OCI-LY7 (cell line): ENCODE data around the gene RAB13. TPM values are rescaled to one million over a fixed set of nuclear protein-coding genes. Genes with fewer than 3 reads are reported as not detected.

ENCODE experiments used
- BruUV-seq: library from RNA; stranded (reverse); fragments of 400-500 nt; replicated peaks from 2 replicates; lab custom pipeline; 2021; lab: Mats Ljungman, UMichigan
- CTCF ChIA-PET: fragments of 300-600 bp; sonication (Branson Sonifier 250); formaldehyde crosslinking; loops from one replicate; lab custom pipeline; 2022; ENCODE audit warnings: antibody characterized with exemption; ENCODE audit not compliant: unreplicated experiment; lab: Charles Lee
- POLR2A ChIA-PET: fragments of 300-600 bp; sonication (Branson Sonifier 250); formaldehyde crosslinking; loops from one replicate; lab custom pipeline; 2022; ENCODE audit warnings: antibody characterized with exemption; lab: Charles Lee
- DNase-seq: peaks from one replicate; pipeline ENCODE4 v3.0.0-alpha.2; 2015; ENCODE audit warnings: low spot score
- H2AFZ ChIP-seq: fragments of 200-600 bp; sonication (generic), shearing (Covaris generic); 2 replicates; pipeline ENCODE4 v1.6.1; 2014; ENCODE audit warnings: mild to moderate bottlenecking, antibody characterized with exemption, low read length, moderate library complexity
- H3K27ac ChIP-seq: fragments of 200-600 bp; sonication (generic); 2 replicates; pipeline ENCODE4 v1.5.1; 2014; ENCODE audit warnings: mixed run types, low read depth, mild to moderate bottlenecking, moderate library complexity, low read length, inconsistent platforms; ENCODE audit not compliant: poor library complexity, severe bottlenecking
- H3K36me3 ChIP-seq: fragments of 200-600 bp; sonication (generic); 2 replicates; pipeline ENCODE4 v1.6.1; 2014; ENCODE audit warnings: mild to moderate bottlenecking, antibody characterized with exemption, low read length, moderate library complexity, mixed read lengths; ENCODE audit not compliant: insufficient read depth
- H3K4me1 ChIP-seq: fragments of 200-600 bp; sonication (generic); 2 replicates; pipeline ENCODE4 v1.5.1; 2014; ENCODE audit warnings: mild to moderate bottlenecking, low read length; ENCODE audit not compliant: insufficient read depth, poor library complexity, severe bottlenecking
- H3K4me2 ChIP-seq: fragments of 200-600 bp; sonication (generic); 2 replicates; pipeline ENCODE4 v1.6.1; 2014; ENCODE audit warnings: mild to moderate bottlenecking, low read length
- H3K4me3 ChIP-seq: fragments of 200-600 bp; sonication (generic); 2 replicates; pipeline ENCODE4 v1.5.1; 2014; ENCODE audit warnings: mild to moderate bottlenecking, low read depth, low read length; ENCODE audit not compliant: poor library complexity, severe bottlenecking
- H3K79me2 ChIP-seq: fragments of 200-600 bp; sonication (generic); 2 replicates; pipeline ENCODE4 v1.6.1; 2016; ENCODE audit warnings: low read depth, mild to moderate bottlenecking, low read length, moderate library complexity, mixed read lengths; ENCODE audit not compliant: insufficient read depth
- H3K9me2 ChIP-seq: fragments of 200-600 bp; sonication (generic); 2 replicates; pipeline ENCODE4 v1.6.1; 2016; ENCODE audit warnings: mild to moderate bottlenecking, low read length, mixed read lengths; ENCODE audit not compliant: insufficient read depth
- H3K9me3 ChIP-seq: fragments of 200-600 bp; sonication (generic); 2 replicates; pipeline ENCODE4 v1.6.1; 2014; ENCODE audit warnings: mild to moderate bottlenecking, mixed run types, low read length, mixed read lengths
- H4K20me1 ChIP-seq: fragments of 200-600 bp; sonication (generic); 2 replicates; pipeline ENCODE4 v1.6.1; 2014; ENCODE audit warnings: mild to moderate bottlenecking, antibody characterized with exemption, low read length, moderate library complexity, mixed read lengths; ENCODE audit not compliant: insufficient read depth
- EZH2phosphoT487 ChIP-seq: fragments of 200-600 bp; sonication (generic); IDR thresholded peaks from 2 replicates; pipeline ENCODE4 v1.6.1; 2018; ENCODE audit warnings: low read depth, borderline replicate concordance, mild to moderate bottlenecking, mixed run types, antibody characterized with exemption, low read length, moderate library complexity, mixed read lengths
- intact Hi-C: fragments of 100-400 bp; cut with micrococcal nuclease; formaldehyde crosslinking; loops from one replicate; pipeline ENCODE4 v1.10.0; 2022; ENCODE audit not compliant: unreplicated experiment
- total RNA-seq, 2 experiments: library from RNA; depleted of rRNA in 1 of 2; stranded (reverse); fragments of >200 nt in 1 of 2; shearing (Covaris generic) in 1 of 2; gene quantifications; 2 replicates each; pipeline ENCODE4 v1.2.3, GENCODE V29; 2014 to 2022
- TF ChIP-seq, protein P1 (sequence below): fragments of 200-600 bp; sonication (generic); conservative IDR thresholded peaks from 2 replicates; pipeline ENCODE4 v1.5.1; 2014; ENCODE audit warnings: mild to moderate bottlenecking, antibody characterized with exemption, low read length, moderate library complexity, mixed read lengths

The RAB13 gene
- total RNA-seq, 2 experiments from 2014 or later = 0.16 to 1.3 TPM

DNA sequence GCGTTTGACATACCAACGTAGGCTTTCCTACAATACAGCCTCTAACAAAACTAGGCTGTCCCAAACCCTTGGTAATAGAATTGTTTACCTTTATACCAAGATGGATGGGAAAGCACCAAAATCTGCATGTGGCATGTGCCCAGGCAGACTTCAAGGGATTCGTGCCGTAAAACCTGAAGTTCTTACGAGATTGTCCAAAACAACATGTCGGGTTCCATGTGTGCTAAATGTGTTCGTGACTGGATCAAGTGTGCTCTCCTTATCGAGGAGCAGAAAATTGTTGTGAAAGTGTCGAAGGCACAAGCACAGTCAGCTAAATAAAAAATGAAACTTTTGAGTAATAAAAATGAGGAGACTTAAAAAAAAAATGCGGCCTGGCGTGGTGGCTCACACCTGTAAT, 9.5 kb upstream of the RAB13 start:
- Histone ChIP-seq H2AFZ (no peak overlapping the region), H3K9me3 (no peaks in the 10 kb centered on the region; the same call in 1 of the 2 replicates), H3K4me2 (no peak overlapping the region), H4K20me1 (peaks cover 5% of the 10 kb centered on the region; the same call in 1 of the 2 replicates), H3K27ac (no peak overlapping the region), H3K4me3 (no peak overlapping the region), H3K4me1 (peaks cover 25% of the 10 kb centered on the region), H3K79me2 (peaks cover 26% of the 10 kb centered on the region), H3K36me3 (peaks cover 59% of the 10 kb centered on the region), H3K9me2 (no peaks in the 10 kb centered on the region)
- no peak for DNase-seq
- ChIA-PET CTCF (no interaction called here), POLR2A (interaction anchor here (0.6 to 1.0 kb wide), 2 partner anchors 182 to 201 kb away, joined by 3 to 4 read pairs; no protein-coding TSS in a partner anchor)
- TF ChIP-seq, protein P1, sequence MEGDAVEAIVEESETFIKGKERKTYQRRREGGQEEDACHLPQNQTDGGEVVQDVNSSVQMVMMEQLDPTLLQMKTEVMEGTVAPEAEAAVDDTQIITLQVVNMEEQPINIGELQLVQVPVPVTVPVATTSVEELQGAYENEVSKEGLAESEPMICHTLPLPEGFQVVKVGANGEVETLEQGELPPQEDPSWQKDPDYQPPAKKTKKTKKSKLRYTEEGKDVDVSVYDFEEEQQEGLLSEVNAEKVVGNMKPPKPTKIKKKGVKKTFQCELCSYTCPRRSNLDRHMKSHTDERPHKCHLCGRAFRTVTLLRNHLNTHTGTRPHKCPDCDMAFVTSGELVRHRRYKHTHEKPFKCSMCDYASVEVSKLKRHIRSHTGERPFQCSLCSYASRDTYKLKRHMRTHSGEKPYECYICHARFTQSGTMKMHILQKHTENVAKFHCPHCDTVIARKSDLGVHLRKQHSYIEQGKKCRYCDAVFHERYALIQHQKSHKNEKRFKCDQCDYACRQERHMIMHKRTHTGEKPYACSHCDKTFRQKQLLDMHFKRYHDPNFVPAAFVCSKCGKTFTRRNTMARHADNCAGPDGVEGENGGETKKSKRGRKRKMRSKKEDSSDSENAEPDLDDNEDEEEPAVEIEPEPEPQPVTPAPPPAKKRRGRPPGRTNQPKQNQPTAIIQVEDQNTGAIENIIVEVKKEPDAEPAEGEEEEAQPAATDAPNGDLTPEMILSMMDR = no peak
- no peak for TF ChIP-seq EZH2phosphoT487
- BruUV-seq = no TSS peak
- intact Hi-C loops = no loop called here

DNA sequence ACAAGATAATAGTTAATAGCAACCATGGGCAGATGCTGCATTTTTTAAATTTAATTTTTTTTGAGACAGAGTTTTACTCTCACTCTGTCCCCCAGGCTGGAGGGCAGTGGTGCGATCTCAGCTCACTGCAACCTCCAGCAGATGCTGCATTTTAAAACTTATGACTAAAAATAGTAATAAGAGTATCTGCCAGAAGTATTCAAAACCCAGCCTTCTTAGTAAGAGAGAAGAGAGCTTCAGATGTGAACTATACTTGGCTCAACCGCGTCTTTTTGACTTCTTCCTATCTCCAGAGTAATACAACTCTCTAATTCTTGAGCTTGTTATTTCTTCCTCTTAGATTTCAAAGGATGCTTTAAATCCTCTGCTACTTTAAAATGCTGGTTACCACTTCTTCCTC, 9.1 kb upstream of the RAB13 start:
- ChIA-PET POLR2A (interaction anchor here (0.6 to 1.0 kb wide), 4 partner anchors 166 to 810 kb away, joined by 3 to 4 read pairs (median 3); no protein-coding TSS in a partner anchor), CTCF (no interaction called here)
- TF ChIP-seq EZH2phosphoT487 = no peak
- TF ChIP-seq, protein P1 = no peak
- DNase-seq = no peak
- H3K4me2 ChIP-seq = no peak overlapping the region
- H3K27ac ChIP-seq = no peak overlapping the region
- peaks cover 58% of the 10 kb centered on the region for H3K36me3 ChIP-seq
- no peaks in the 10 kb centered on the region for H3K9me2 ChIP-seq
- H3K79me2 ChIP-seq = peaks cover 27% of the 10 kb centered on the region
- H2AFZ ChIP-seq = no peak overlapping the region
- H3K9me3 ChIP-seq = no peaks in the 10 kb centered on the region; the same call in 1 of the 2 replicates
- peaks cover 5% of the 10 kb centered on the region; the same call in 1 of the 2 replicates for H4K20me1 ChIP-seq
- peaks cover 27% of the 10 kb centered on the region for H3K4me1 ChIP-seq
- H3K4me3 ChIP-seq = no peak overlapping the region
- no TSS peak for BruUV-seq
- intact Hi-C loops = no loop called here

DNA sequence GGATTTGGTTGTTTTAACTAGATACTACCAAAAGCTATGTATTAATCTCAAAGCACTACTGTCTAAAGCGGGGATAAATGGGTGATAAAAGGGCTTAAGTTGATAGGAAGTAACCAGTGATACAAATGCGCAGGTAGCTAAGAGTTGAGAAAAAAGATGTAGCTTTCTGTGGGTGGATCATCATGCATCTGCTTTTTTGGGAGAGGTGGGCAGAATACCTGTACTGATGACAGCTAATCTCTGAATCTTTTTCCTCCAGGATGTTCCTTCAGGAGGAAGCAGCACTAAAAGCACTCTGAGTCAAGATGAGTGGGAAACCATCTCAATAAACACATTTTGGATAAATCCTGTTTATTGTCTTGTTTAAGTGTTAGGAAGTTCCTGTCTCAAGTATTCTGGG, 5.7 kb upstream of the RAB13 start:
- Histone ChIP-seq H3K79me2 (peaks cover 27% of the 10 kb centered on the region), H3K9me3 (no peaks in the 10 kb centered on the region; the same call in 1 of the 2 replicates), H2AFZ (no peak overlapping the region), H4K20me1 (peaks cover 5% of the 10 kb centered on the region; the same call in 1 of the 2 replicates), H3K9me2 (no peaks in the 10 kb centered on the region), H3K27ac (peak overlapping the region; percentile 62), H3K4me1 (peaks cover 39% of the 10 kb centered on the region), H3K36me3 (peaks cover 58% of the 10 kb centered on the region), H3K4me2 (peak overlapping the region; percentile 77), H3K4me3 (peak overlapping the region; percentile 81)
- intact Hi-C loops = no loop called here
- BruUV-seq = no TSS peak
- TF ChIP-seq, protein P1 = no peak
- TF ChIP-seq EZH2phosphoT487 = no peak
- ChIA-PET POLR2A (interaction anchor here (0.6 to 0.7 kb wide), 2 partner anchors 157 to 194 kb away, joined by 3 to 4 read pairs; no protein-coding TSS in a partner anchor), CTCF (interaction anchor here (0.5 kb wide), 1 partner anchor 496 kb away, joined by 3 read pairs; no protein-coding TSS in a partner anchor)
- DNase-seq = no peak
